ENCODE data around the gene NEK8.
"Not testable (repeated sequence)": the region's sequence is repeated elsewhere in the genome, so short reads cannot be mapped to it uniquely, and the experiment has no call there.

GRCh38 chr17:28720997-28721329, 7.6 kb upstream of the NEK8 start:
- not testable (repeated sequence) for TF ChIP-seq CTCF (conservative IDR thresholded peaks at IDR 0.05 in 1 of 2, IDR thresholded peaks at IDR 0.05 in 1 of 2; ENCODE audit: extremely low read depth in 1 of 2, insufficient read depth in 1 of 2, low read depth in 1 of 2, low read length in 2 of 2); EZH2 (IDR thresholded peaks at IDR 0.05; ENCODE audit: borderline replicate concordance, low read length)

Measured in mammary epithelial cell (primary cell).